H1 (cell line): ENCODE measurements around the gene NOC4L. TPM values are rescaled to one million over a fixed set of nuclear protein-coding genes. Genes with fewer than 3 reads are reported as not detected.

Source experiments
- CTCF ChIA-PET: fragments of 300-600 bp; sonication (Branson Sonifier 250); formaldehyde crosslinking; loops from one replicate; lab custom pipeline; 2021; ENCODE audit not compliant: partially characterized antibody; lab: Charles Lee
- POLR2A ChIA-PET: fragments of 300-600 bp; sonication (Branson Sonifier 250); formaldehyde crosslinking; loops from one replicate; lab custom pipeline; 2021; ENCODE audit warnings: inconsistent platforms; ENCODE audit not compliant: partially characterized antibody; lab: Charles Lee
- DNase-seq, 2 experiments: peaks; one replicate each; pipeline versions ENCODE4 v3.0.0 to v3.0.0-alpha.2; 2010 to 2022; ENCODE audit warnings: low spot score in 2 of 2, low read depth in 1 of 2, mixed read lengths in 1 of 2
- FAIRE-seq: peaks from 2 replicates; lab custom pipeline; 2011; peaks lifted over from hg19 to GRCh38; lab: Jason Lieb, UNC
- H2AFZ ChIP-seq: 2 replicates; pipeline ENCODE4 v1.8.1; 2012; ENCODE audit warnings: low read length, inconsistent platforms
- H2AK5ac ChIP-seq: 2 replicates; pipeline ENCODE4 v1.6.1; 2013; ENCODE audit warnings: low read depth, low read length
- H2BK120ac ChIP-seq: replicated peaks from 2 replicates; pipeline ENCODE3; 2013; ENCODE audit warnings: low read depth, low read length, inconsistent platforms
- H2BK12ac ChIP-seq: 2 replicates; pipeline ENCODE4 v1.6.1; 2013; ENCODE audit warnings: low read depth, low read length
- H2BK15ac ChIP-seq: 2 replicates; pipeline ENCODE4 v1.6.1; 2013; ENCODE audit warnings: low read length
- H2BK20ac ChIP-seq: 2 replicates; pipeline ENCODE4 v1.6.1; 2013; ENCODE audit warnings: low read length
- H2BK5ac ChIP-seq: 2 replicates; pipeline ENCODE4 v1.6.1; 2013; ENCODE audit warnings: low read depth, low read length
- H3K14ac ChIP-seq: 2 replicates; pipeline ENCODE4 v1.6.1; 2013; ENCODE audit warnings: inconsistent platforms; ENCODE audit not compliant: insufficient read length
- H3K18ac ChIP-seq: 2 replicates; pipeline ENCODE4 v1.6.1; 2013; ENCODE audit warnings: low read length; ENCODE audit errors: extremely low read depth
- H3K23ac ChIP-seq: 2 replicates; pipeline ENCODE4 v1.6.1; 2013; ENCODE audit warnings: inconsistent platforms; ENCODE audit not compliant: insufficient read length
- H3K23me2 ChIP-seq: 2 replicates; pipeline ENCODE4 v1.6.1; 2013; ENCODE audit warnings: low read depth, low read length
- H3K27ac ChIP-seq: 2 replicates; pipeline ENCODE4 v1.6.1; 2011; ENCODE audit warnings: low read depth, low read length, inconsistent platforms
- H3K27me3 ChIP-seq, 4 experiments: replicated peaks in 1 of 4; 1 replicate in 1 of 4; 2 replicates in 3 of 4; pipeline versions ENCODE4 v1.6.1 to v1.8.1; 2011 to 2013; ENCODE audit warnings: low read length in 3 of 4, mild to moderate bottlenecking in 3 of 4, inconsistent platforms in 2 of 4, mixed read lengths in 2 of 4, moderate library complexity in 1 of 4; ENCODE audit not compliant: control insufficient read depth in 3 of 4, insufficient read depth in 3 of 4; ENCODE audit errors: extremely low read depth in 1 of 4
- H3K36me3 ChIP-seq, 4 experiments: 2 replicates each; pipeline versions ENCODE4 v1.6.1 to v1.8.1; 2011 to 2013; ENCODE audit warnings: mild to moderate bottlenecking in 4 of 4, low read length in 3 of 4, moderate library complexity in 2 of 4, control low read depth in 1 of 4, inconsistent platforms in 1 of 4; ENCODE audit not compliant: insufficient read depth in 4 of 4, control insufficient read depth in 2 of 4
- H3K4ac ChIP-seq: replicated peaks from 2 replicates; pipeline ENCODE3; 2013; ENCODE audit warnings: low read length, low read depth, mixed read lengths, inconsistent platforms; ENCODE audit not compliant: insufficient read length
- H3K4me1 ChIP-seq, 4 experiments: replicated peaks in 1 of 4; 1 replicate in 1 of 4; 2 replicates in 3 of 4; pipeline versions ENCODE4 v1.6.1 to v1.8.1; 2011 to 2013; ENCODE audit warnings: low read length in 3 of 4, inconsistent platforms in 2 of 4, mixed read lengths in 1 of 4; ENCODE audit not compliant: insufficient read depth in 4 of 4, control insufficient read depth in 3 of 4
- H3K4me2 ChIP-seq, 2 experiments: 2 replicates each; pipeline versions ENCODE4 v1.6.1 to v1.8.1; 2011 to 2013; ENCODE audit warnings: low read depth in 2 of 2, low read length in 2 of 2, control low read depth in 1 of 2, inconsistent platforms in 1 of 2, mild to moderate bottlenecking in 1 of 2; ENCODE audit not compliant: insufficient read depth in 1 of 2
- H3K4me3 ChIP-seq, 4 experiments: fragments of 200-600, 300-600 bp in 1 of 4; sonication (generic), shearing (Covaris generic), sonication (Bioruptor Twin) in 1 of 4; 2 replicates each; pipeline versions ENCODE4 v1.5.1 to v1.8.1; 2011 to 2016; ENCODE audit warnings: low read length in 4 of 4, low read depth in 3 of 4, control low read depth in 2 of 4, inconsistent platforms in 2 of 4, mild to moderate bottlenecking in 2 of 4, mixed read lengths in 1 of 4, moderate library complexity in 1 of 4; ENCODE audit not compliant: insufficient read depth in 2 of 4; ENCODE audit errors: extremely low read depth in 1 of 4
- H3K56ac ChIP-seq: replicated peaks from 2 replicates; pipeline ENCODE3; 2013; ENCODE audit warnings: low read depth, mild to moderate bottlenecking, mixed read lengths, low read length, inconsistent platforms; ENCODE audit not compliant: insufficient read length
- H3K79me1 ChIP-seq: 2 replicates; pipeline ENCODE4 v1.6.1; 2013; ENCODE audit warnings: low read depth, low read length, control low read depth
- H3K79me2 ChIP-seq, 2 experiments: 2 replicates each; pipeline versions ENCODE4 v1.6.1 to v1.8.1; 2012 to 2013; ENCODE audit warnings: low read length in 2 of 2, mild to moderate bottlenecking in 2 of 2, inconsistent platforms in 1 of 2; ENCODE audit not compliant: insufficient read depth in 2 of 2, control insufficient read depth in 1 of 2
- H3K9ac ChIP-seq, 4 experiments: replicated peaks in 1 of 4; 1 replicate in 1 of 4; 2 replicates in 3 of 4; pipeline versions ENCODE4 v1.6.1 to v1.8.1; 2011 to 2013; ENCODE audit warnings: low read depth in 3 of 4, low read length in 3 of 4, control low read depth in 2 of 4, mild to moderate bottlenecking in 2 of 4, moderate library complexity in 2 of 4, inconsistent platforms in 1 of 4; ENCODE audit errors: extremely low read depth in 1 of 4
- H3K9me3 ChIP-seq, 2 experiments: 2 replicates each; pipeline versions ENCODE4 v1.6.1 to v1.8.1; 2012 to 2013; ENCODE audit warnings: mild to moderate bottlenecking in 2 of 2, moderate library complexity in 2 of 2, control low read depth in 1 of 2, inconsistent platforms in 1 of 2, low read depth in 1 of 2, low read length in 1 of 2, mixed read lengths in 1 of 2; ENCODE audit not compliant: insufficient read depth in 2 of 2
- H4K20me1 ChIP-seq, 2 experiments: replicated peaks in 1 of 2; 2 replicates each; pipeline versions ENCODE3 to v1.8.1; 2011 to 2013; ENCODE audit warnings: inconsistent platforms in 2 of 2, low read length in 2 of 2, mild to moderate bottlenecking in 1 of 2; ENCODE audit not compliant: insufficient read depth in 2 of 2, control insufficient read depth in 1 of 2
- H4K5ac ChIP-seq: 2 replicates; pipeline ENCODE4 v1.6.1; 2013; ENCODE audit warnings: low read length, low read depth, mixed read lengths, inconsistent platforms; ENCODE audit not compliant: insufficient read length
- H4K8ac ChIP-seq: 2 replicates; pipeline ENCODE4 v1.8.0; 2013; ENCODE audit warnings: mild to moderate bottlenecking, moderate library complexity, low read length, inconsistent platforms; ENCODE audit not compliant: insufficient read depth; ENCODE audit errors: extremely low read depth
- H4K91ac ChIP-seq: replicated peaks from 2 replicates; pipeline ENCODE3; 2013; ENCODE audit warnings: low read length, mixed read lengths, inconsistent platforms; ENCODE audit not compliant: insufficient read length
- HDAC6 ChIP-seq: IDR thresholded peaks from one replicate; pipeline ENCODE4 v1.7.1; 2012; ENCODE audit warnings: low read depth, mild to moderate bottlenecking, inconsistent platforms, low read length, moderate library complexity
- SIN3A ChIP-seq, 2 experiments: IDR thresholded peaks in 1 of 2; conservative IDR thresholded peaks in 1 of 2; 2 replicates each; pipeline ENCODE4 v1.6.1; 2011 to 2012; ENCODE audit warnings: low read length in 2 of 2, improper control_type of control experiment in 1 of 2, low read depth in 1 of 2, mild to moderate bottlenecking in 1 of 2
- TAF7 ChIP-seq: optimal IDR thresholded peaks from 2 replicates; pipeline ENCODE3; 2011; ENCODE audit warnings: low read depth, mild to moderate bottlenecking, inconsistent platforms, low read length, moderate library complexity, borderline replicate concordance
- WGBS, 2 experiments: shearing (Covaris generic) in 1 of 2; methylation state at CpG; one replicate each; pipeline versions ENCODE4 v1.1.6 to v1.1.7; 2013 to 2015; ENCODE audit warnings: low lambda C conversion rate in 2 of 2, mixed read lengths in 2 of 2, inconsistent platforms in 1 of 2, low coverage in 1 of 2, missing lambda C conversion rate in 1 of 2; ENCODE audit not compliant: insufficient replicate concordance in 2 of 2, insufficient coverage in 1 of 2, insufficient read length in 1 of 2; ENCODE audit errors: extremely low coverage in 1 of 2, missing lambda C conversion rate in 1 of 2; 5-methylcytosine and 5-hydroxymethylcytosine counted together
- polyA plus RNA-seq, 7 experiments: library from polyadenylated mRNA; depleted of rRNA in 3 of 7; stranded (reverse) in 5 of 7; unstranded in 2 of 7; fragments of >200 nt in 5 of 7; fragments of 200-250 nt in 2 of 7; gene quantifications; 1 replicate in 5 of 7; 2 replicates in 1 of 7; 4 replicates in 1 of 7; pipeline versions ENCODE4 v1.2.1 to v1.2.3, GENCODE V29; 2011 to 2013; ENCODE audit warnings: missing spikeins in 2 of 7, mixed read lengths in 2 of 7
- total RNA-seq: library from RNA; stranded (reverse); fragmentation: NEBNext Ultra II Directional; extraction: Animal tissue kit (Norgen Biotek cat#: 25700); gene quantifications from 2 replicates; pipeline ENCODE4 v1.2.1, GENCODE V29; 2021

The NOC4L gene
- total and polyA plus RNA-seq, 2 of the 8 experiments (the other 6 are each of a cell fraction or from before 2014, with no cell fraction given) = 26.8 to 40.3 TPM

DNA sequence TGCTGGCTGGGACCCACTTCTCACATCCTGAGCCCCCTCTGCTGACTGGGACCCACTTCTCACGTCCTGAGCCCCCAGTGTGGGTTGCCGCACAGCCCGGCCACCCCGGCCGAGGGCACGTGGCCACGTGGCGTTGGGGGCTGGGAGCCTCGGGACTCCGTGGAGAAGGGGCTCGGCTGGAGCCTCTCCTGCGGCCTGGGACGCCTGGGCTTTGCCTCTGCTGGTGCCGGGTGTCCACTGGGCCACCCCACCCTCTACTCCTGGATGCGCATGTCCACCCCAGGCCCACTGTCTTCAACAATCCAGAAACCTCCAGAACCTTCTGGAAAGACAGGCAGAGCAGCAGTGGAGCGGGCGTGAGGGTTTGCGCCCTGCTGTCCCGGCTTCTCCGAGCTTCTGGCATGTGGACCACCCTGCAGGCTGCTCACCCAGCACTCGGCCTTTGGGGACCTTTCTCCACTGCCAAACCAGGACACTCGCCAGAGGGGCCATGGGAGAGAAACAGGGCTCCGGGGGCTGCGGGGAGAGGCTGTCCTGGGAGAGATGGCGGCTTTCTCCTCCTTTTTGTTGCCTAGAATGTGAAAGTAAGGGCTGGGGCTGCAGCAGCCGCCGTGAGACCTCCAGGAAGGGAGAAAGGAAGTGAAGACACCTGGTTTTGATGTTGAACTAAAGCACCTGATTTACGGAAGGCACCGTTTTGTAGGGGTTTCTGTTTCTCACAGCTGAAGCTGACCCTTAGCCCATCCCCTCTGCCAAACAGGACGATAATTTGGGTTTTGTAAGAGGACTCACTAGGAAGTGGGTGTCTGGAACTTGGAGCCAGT lies 30.0 kb downstream of the NOC4L start:
- Histone ChIP-seq H2BK20ac (no peak overlapping the region), H3K18ac (no peak overlapping the region), H2AK5ac (no peak overlapping the region), H3K4me2 (no peak overlapping the region), H3K79me1 (no peaks in the 10 kb centered on the region), H3K27ac (no peak overlapping the region), H3K4me1 (0 out of 7 replicates have a peak, but pooled peaks cover 0 to 2% (median 0%) of the 10 kb centered on the region in 4 experiments), H4K91ac (no peak overlapping the region), H2BK5ac (no peak overlapping the region), H3K79me2 (no peaks in the 10 kb centered on the region), H3K9ac (no peak overlapping the region), H3K56ac (no peak overlapping the region), H4K8ac (no peak overlapping the region; the same call in 1 of the 2 replicates), H2BK15ac (no peak overlapping the region), H3K4me3 (no peak overlapping the region), H2AFZ (no peak overlapping the region), H3K27me3 (peaks cover 0 to 18% (median 15%) of the 10 kb centered on the region in 4 experiments; a peak in 4 of 7 replicates), H3K23ac (no peak overlapping the region), H3K14ac (no peak overlapping the region), H2BK120ac (no peak overlapping the region), H4K5ac (no peak overlapping the region), H3K9me3 (no peaks in the 10 kb centered on the region), H2BK12ac (no peak overlapping the region), H3K23me2 (no peaks in the 10 kb centered on the region), H3K36me3 (no peaks in the 10 kb centered on the region), H3K4ac (no peak overlapping the region), H4K20me1 (peaks cover 0 to 1% of the 10 kb centered on the region in 2 experiments)
- FAIRE-seq (no peak), DNase-seq (no peak)
- ChIA-PET CTCF (interaction anchor here (0.8 to 1.3 kb wide), 4 partner anchors 8 to 240 kb away, joined by 3 to 4 read pairs (median 4); no protein-coding TSS in a partner anchor), POLR2A (interaction anchor here (2.0 kb wide), 1 partner anchor 12 kb away, joined by 10 read pairs; no protein-coding TSS in a partner anchor)
- 84% methylated on average over 22 of the region's 30 CpGs; no CpG with 5 or more reads in 1 of the 2 experiments for WGBS, 2 experiments
- TF ChIP-seq TAF7 (no peak), SIN3A (conservative IDR thresholded peaks at IDR 0.05 in 1 of 2, IDR thresholded peaks at IDR 0.05 in 1 of 2; ENCODE audit: low read depth in 1 of 2, low read length in 2 of 2) (no peak), HDAC6 (no peak)
